Measurements from ENCODE around the gene SPOCK3. TPM values are rescaled to one million over a fixed set of nuclear protein-coding genes. Genes with fewer than 3 reads are reported as not detected.

The SPOCK3 gene
- total RNA-seq, 4 donors from 2014 or later = not detected

GRCh38 chr4:167210166-167210565 lies 24.1 kb downstream of the SPOCK3 start:
- TF ChIP-seq CTCF (IDR thresholded peaks at IDR 0.05; ENCODE audit: low read depth) = no peak

GRCh38 chr4:167196344-167197012 lies 37.8 kb downstream of the SPOCK3 start:
- TF ChIP-seq CTCF (IDR thresholded peaks at IDR 0.05; ENCODE audit: low read depth) = no peak

DNA sequence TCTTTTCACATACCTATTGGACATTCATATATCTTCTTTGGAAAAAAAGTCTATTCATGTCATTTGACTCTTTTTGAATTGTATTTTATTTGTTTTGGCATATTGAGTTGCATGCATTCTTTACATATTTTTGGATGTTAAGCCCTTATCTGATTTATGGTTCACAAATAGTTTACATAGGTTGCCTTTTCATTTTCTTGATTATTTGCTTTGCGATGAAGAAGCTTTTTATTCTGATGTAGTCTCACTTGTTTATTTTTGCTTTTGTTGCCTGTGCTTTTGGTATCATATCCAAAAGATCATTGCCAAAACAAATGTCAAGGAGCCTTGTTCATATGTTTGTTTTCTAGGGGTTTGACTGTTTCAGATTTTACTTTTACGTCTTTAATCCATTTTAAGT lies 43.9 kb downstream of the SPOCK3 start:
- TF ChIP-seq CTCF (IDR thresholded peaks at IDR 0.05; ENCODE audit: low read depth) = no peak

GRCh38 chr4:167185465-167185864 lies 48.8 kb downstream of the SPOCK3 start:
- no peak for TF ChIP-seq CTCF (IDR thresholded peaks at IDR 0.05; ENCODE audit: low read depth)

- TF ChIP-seq CTCF (IDR thresholded peaks at IDR 0.05; ENCODE audit: low read depth) = no peak
Measured at GRCh38 chr4:167183036-167183435, 51.3 kb downstream of the SPOCK3 start.

DNA sequence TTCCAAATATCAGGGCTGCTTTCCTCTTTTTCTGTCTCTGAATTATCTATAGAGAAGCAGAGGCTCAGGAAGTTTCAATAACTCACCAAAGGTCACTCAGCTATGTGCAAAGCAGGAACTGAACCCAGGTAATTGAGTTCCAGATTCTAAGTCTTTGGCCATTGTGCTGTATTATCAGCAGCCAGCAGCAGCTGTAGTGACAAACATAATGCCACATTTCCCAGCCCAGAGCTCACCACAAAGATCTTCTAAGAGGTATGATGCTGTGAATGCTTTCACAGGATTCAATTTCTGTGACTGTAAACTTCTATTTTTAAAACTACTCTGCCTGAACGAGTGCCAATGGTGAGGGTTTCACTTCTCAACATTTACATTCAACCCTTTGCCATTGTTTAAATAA lies 56.4 kb downstream of the SPOCK3 start:
- no peak for TF ChIP-seq CTCF (IDR thresholded peaks at IDR 0.05; ENCODE audit: low read depth)

- no peak for TF ChIP-seq CTCF (IDR thresholded peaks at IDR 0.05; ENCODE audit: low read depth)
Measured at GRCh38 chr4:167176723-167177367, 57.4 kb downstream of the SPOCK3 start.

Data from subcutaneous adipose tissue (tissue), 4 donors.